H54 (cell line): Measurements from ENCODE around the gene IL11.
"Not testable (repeated sequence)": the region's sequence is repeated elsewhere in the genome, so short reads cannot be mapped to it uniquely, and the experiment has no call there.

Experiments
- DNase-seq: peaks from one replicate; pipeline ENCODE4 v3.0.0; 2011; ENCODE audit warnings: low spot score, mixed read lengths; ENCODE audit not compliant: insufficient read length
- FAIRE-seq: peaks from 3 replicates; lab custom pipeline; 2011; peaks lifted over from hg19 to GRCh38; lab: Jason Lieb, UNC
- POLR2A ChIP-seq: IDR thresholded peaks from 2 replicates; pipeline ENCODE4 v1.6.1; 2011; ENCODE audit warnings: low read depth, mild to moderate bottlenecking, low read length

IL11 gene

DNA sequence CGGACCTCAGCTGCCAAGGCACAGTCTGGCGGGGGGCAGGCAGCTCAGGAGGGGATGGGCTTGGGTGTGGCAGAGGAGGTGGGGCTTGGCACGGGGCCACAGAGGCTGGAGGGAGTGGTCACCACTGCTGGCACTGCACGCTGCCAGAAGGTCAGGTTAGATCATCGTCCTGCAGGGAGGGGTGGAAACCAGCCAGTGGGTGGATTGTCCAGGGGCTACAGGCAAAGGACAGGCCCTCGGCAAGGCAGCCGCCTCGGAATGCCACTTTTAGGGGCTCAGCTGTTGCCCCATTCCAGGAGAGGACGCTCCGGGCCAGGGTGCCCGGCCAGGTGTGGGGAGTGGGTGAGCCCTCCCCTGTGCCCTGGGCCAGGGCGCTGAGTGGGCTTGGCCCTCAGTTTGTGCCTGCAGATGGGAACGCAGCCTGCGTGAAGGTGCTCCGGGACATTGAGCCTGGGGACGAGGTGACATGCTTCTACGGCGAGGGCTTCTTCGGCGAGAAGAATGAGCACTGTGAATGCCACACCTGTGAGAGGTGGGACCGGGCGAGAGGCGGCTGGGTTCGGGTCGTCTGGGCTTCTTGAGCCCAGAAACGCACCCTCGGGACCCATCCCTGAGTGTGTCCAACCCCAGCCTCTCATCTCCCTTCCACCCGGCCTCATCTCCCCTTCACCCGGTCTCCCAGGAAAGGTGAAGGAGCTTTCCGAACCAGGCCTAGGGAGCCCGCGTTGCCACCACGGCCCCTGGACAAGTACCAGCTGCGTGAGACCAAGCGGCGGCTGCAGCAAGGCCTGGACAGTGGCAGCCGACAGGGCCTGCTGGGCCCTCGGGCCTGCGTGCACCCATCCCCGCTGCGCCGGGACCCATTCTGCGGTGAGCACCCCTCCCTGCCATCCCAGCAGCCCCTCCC, 24.2 kb downstream of the IL11 start:
- TF ChIP-seq POLR2A: no peak
- FAIRE-seq: no peak

DNA sequence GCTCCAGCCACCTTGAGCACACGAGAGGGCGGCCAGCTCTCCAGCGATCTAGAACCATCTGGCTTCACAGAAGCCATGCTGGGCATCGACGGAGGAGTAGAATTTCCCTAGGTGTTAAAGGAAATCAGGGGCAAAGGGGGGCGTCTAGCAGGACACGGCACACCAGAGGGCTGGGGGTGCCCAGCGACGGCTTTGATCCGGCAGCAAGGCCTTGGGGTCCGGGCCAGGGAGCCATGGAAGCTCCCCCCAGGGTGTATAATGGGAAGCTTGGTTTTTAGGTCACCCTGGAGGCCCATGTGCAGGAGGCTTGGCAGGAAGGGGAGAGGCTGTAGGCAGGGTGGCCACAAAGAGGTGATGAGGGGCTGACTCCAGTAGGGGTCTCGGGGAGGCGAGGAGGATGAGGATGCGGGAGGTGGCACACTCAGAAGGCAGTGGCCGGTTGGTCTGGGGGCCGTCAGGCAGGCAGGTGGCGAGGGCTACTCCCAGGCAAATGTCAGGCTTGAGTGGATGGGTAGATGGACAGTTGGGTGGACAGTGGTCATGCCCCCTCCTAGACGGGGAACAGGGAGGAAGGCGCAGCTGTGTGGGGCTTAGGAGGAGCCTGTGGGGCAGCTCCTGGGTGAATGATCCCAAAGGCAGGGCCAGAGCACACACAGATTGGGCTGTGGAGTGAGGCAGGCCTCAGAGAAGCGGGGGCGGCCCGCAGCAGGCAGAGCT, 25.0 kb downstream of the IL11 start:
- DNase-seq (no peak), FAIRE-seq (no peak)

More for the DNA sequence above, 24.2 kb downstream of the IL11 start:
- DNase-seq: peak; percentile 97

DNA sequence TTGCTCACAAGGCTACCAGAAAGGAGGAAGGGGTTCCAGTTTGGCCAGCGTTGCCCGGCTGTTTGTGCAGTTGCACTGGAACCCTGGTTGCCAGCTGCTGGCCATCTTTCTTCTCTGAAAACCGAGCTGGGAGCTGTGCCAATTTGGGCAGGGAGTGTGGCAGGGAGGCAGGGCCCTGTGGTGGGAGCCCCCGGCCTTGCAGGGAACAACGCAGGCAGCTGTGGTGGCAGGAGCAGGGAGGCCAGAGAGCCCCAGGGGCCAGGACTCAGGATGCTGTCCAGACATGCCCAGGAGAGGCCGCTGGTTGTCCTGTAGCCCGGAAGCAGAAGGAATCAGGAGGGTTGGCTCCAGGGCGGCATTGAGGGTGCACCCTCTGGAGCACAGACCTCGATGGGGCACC, 25.8 kb downstream of the IL11 start:
- no peak for DNase-seq
- no peak for FAIRE-seq
- no peak for TF ChIP-seq POLR2A

More for the DNA sequence above, 25.0 kb downstream of the IL11 start:
- 0 out of 2 replicates have a peak, but pooled peaks have one; percentile 2 for TF ChIP-seq POLR2A

DNA sequence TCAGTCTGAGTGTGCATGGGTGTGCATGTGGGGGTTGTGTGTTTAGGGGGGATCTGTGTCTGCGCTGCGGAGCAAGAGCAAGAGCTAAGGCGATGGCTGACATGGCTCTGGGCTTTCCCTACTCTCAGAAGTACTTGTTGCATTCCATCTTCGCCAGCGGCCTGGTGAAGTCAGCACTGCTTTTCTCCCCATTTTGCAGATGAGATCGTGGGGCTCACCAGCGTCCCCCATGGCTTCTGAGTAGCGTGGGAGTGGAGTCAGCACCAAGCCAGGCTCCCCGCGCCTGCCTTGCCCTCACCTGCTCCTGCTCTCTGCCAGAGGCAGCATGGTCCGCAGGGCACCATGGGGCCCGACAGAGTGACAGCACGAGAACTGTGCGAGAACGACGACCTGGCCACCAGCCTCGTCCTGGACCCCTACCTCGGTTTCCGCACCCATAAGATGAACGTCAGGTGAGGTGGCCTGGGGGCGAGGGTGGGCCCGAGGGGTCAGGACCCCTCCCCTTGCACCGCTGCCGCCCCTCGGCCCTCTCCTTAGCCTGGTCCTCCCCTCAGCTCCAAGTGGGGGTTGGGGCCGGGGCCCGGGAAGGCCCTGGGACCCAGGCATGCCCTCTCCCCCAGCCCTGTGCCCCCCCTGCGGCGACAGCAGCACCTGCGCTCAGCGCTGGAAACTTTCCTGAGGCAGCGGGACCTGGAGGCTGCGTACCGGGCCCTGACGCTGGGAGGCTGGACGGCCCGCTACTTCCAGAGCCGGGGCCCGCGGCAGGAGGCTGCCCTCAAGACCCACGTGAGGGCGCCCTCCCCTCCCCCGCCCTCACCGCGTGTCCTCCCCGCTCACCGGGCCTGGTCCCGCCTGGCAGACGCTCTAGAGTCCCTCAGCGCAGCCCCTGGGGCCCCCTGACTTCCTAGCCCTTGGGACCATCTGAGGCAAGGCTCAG, 28.4 kb downstream of the IL11 start:
- no peak for TF ChIP-seq POLR2A
- DNase-seq (no peak), FAIRE-seq (no peak)

DNA sequence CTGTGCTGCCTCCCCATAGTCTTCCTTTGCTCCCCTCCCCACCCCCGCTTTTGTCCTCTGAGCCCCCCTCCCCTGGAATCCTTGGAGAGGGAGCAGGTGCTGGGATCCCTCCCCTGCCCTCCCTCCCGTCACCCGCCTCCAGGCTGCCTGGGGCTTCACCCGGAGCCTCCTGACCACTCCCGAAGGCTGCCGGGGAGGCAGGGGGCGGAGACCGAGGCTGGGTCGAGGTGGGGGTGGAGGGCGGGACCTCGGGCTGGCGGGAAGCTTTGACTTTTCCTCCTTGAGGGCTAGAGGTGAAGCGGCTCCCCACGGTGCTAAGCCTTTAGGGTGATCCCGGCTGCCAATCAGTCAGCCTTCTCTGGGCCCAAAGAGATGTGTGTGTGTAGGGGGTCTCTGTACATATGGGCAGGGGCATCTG, 29.1 kb downstream of the IL11 start:
- TF ChIP-seq POLR2A: no peak
- DNase-seq (peak; percentile 99), FAIRE-seq (no peak)

- DNase-seq (no peak), FAIRE-seq (no peak)
- TF ChIP-seq POLR2A: no peak; the same call in 1 of the 2 replicates
Observed at GRCh38 chr19:55340784-55341147, 29.5 kb downstream of the IL11 start.

DNA sequence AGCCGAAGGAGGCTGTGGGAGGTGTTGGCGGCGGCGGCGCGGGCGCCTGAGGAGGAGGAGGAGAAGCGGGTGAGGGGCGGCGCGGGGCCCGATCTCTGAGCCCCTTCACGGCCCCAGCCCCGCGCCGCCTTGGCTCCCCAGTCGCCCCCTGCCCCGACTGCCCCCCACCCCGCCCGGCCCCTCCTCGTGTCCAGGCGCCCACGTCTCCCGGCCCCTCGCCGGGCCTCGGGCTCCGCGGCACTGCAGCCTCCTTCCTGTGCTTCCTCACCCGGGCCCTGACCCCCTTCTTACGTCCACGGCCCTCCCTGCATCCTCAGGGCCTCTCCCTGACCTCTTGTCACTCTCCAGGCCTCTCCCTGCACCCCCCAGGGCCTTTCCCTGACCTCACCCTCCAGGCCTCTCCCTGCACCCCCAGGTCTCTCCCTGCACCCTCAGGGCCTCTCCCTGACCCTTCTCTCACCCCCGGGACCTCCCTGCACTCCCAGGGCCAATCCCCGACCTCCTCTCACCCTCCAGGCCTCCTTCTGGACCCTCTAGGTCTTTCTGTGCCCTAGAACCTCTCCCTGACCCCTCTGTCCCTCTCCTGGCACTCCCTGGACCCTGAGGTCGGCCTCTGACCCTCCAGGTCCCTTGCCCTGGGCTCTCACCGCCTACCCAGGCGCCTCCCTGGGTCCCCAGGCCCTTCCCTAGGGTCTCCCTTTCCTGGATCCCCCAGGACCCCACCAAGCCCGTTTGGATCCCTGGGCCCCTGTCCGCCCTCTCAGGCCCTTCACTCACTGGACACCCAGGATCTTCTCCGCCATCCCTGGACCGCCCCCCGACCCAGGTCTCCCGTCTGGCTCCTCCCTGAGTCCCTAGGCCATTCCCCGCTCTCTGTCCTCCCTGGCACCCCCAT, 30.1 kb downstream of the IL11 start:
- TF ChIP-seq POLR2A: peak; percentile 92
- no peak for DNase-seq
- no peak for FAIRE-seq

GRCh38 chr19:55339105-55339888, 31.0 kb downstream of the IL11 start, which contains the start of gene KMT5C:
Gene KMT5C (plus strand): TSS chr19:55339876. CDS start chr19:55341937, 2,061 bp downstream.
- TF ChIP-seq POLR2A: no peak; the same call in 1 of the 2 replicates
- DNase-seq (peak; percentile 100), FAIRE-seq (peak; percentile 77)

DNA sequence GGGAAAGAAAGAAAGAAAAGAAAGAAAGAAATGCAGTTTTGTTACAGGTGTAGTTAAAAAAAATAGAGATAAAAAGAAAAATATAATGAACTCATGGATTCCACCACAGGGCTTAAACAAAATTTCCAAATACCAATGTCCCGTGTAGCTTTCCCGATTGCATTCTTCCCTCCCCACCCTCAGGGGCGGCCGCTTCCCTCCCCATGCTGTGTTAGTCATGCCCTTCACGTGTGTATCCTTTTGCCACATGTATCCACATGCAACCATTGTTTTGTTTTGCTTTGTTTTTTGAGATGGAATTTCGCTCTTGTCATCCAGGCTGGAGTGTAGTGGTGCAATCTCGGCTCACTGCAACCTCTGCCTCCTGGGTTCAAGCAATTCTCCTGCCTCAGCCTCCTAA, 34.2 kb downstream of the IL11 start:
- no peak for DNase-seq
- no peak for TF ChIP-seq POLR2A
- no peak for FAIRE-seq

- DNase-seq: no peak
- FAIRE-seq: no peak
- no peak for TF ChIP-seq POLR2A
Observed at GRCh38 chr19:55333870-55334269, 36.4 kb downstream of the IL11 start.

DNA sequence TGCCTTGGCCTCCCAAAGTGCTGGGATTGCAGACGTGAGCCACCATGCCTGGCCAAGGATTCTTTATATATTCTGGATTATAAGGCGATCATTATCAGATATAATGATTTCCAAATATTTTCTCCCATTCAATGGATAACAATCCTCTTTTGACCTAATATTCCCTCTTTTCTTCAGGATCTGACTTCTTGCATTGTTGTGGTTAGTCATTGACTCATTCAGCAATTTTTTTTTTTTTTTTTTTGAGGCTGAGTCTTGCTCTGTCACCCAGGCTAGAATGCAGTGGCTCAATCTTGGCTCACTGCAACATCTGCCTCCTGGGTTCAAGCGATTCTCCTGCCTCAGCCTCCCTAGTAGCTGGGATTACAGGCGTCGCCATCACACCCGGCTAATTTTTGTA, 40.5 kb downstream of the IL11 start:
- not testable (repeated sequence) for DNase-seq, FAIRE-seq

GRCh38 chr19:55328774-55329318, 41.4 kb downstream of the IL11 start:
- not testable (repeated sequence) for DNase-seq

More at GRCh38 chr19:55328774-55329318, 41.4 kb downstream of the IL11 start:
- FAIRE-seq: not testable (repeated sequence)
